ENCODE results near the gene CSPG4.
A peak's percentile ranks its signal among the peaks of the same experiment; 100 is the strongest.
"Not testable (repeated sequence)": the region's sequence is repeated elsewhere in the genome, so short reads cannot be mapped to it uniquely, and the experiment has no call there.

The CSPG4 gene

GRCh38 chr15:75683646-75684312 lies 28.9 kb downstream of the CSPG4 start:
- not testable (repeated sequence) for H3K4me3 ChIP-seq; DNase-seq (ENCODE audit: low spot score)
- peak; percentile 66 for TF ChIP-seq CTCF (IDR thresholded peaks at IDR 0.05)
- H3K27ac ChIP-seq, result peak overlapping the region in 1 of 2 donors; percentile 40

GRCh38 chr15:75682181-75683135 lies 30.2 kb downstream of the CSPG4 start:
- no peak for TF ChIP-seq CTCF (IDR thresholded peaks at IDR 0.05)
- H3K27ac ChIP-seq, result peak overlapping the region in 1 of 2 donors; percentile 40
- no peak for DNase-seq (ENCODE audit: low spot score)
- no peak overlapping the region for H3K4me3 ChIP-seq

GRCh38 chr15:75680007-75680789 lies 32.5 kb downstream of the CSPG4 start:
- DNase-seq (ENCODE audit: low spot score), result no peak
- Histone ChIP-seq H3K4me3 (no peak overlapping the region), H3K27ac (peak overlapping the region in 1 of 2 donors; percentile 29)
- no peak for TF ChIP-seq CTCF (IDR thresholded peaks at IDR 0.05)

- DNase-seq (ENCODE audit: low spot score); H3K4me3 ChIP-seq; H3K27ac ChIP-seq: not testable (repeated sequence)
Measured at GRCh38 chr15:75678324-75678690, 34.3 kb downstream of the CSPG4 start.

- Histone ChIP-seq H3K27ac (peak overlapping the region in 1 of 2 donors; percentile 95), H3K4me3 (no peak overlapping the region)
- TF ChIP-seq CTCF (IDR thresholded peaks at IDR 0.05), result no peak
- no peak for DNase-seq (ENCODE audit: low spot score)
Measured at GRCh38 chr15:75677465-75678323, 35.0 kb downstream of the CSPG4 start.

GRCh38 chr15:75676688-75677464 lies 35.8 kb downstream of the CSPG4 start:
- no peak for DNase-seq (ENCODE audit: low spot score)
- Histone ChIP-seq H3K4me3 (no peak overlapping the region), H3K27ac (peak overlapping the region; percentile 84 to 95)
- TF ChIP-seq CTCF (IDR thresholded peaks at IDR 0.05), result no peak

Data from coronary artery (tissue), 2 donors.